Measurements from ENCODE around the gene CDCP1. TPM values are rescaled to one million over a fixed set of nuclear protein-coding genes. Genes with fewer than 3 reads are reported as not detected.

The CDCP1 gene
- total RNA-seq, 4 donors from 2014 or later: 14.7 to 35.9 (median 24.2) TPM

DNA sequence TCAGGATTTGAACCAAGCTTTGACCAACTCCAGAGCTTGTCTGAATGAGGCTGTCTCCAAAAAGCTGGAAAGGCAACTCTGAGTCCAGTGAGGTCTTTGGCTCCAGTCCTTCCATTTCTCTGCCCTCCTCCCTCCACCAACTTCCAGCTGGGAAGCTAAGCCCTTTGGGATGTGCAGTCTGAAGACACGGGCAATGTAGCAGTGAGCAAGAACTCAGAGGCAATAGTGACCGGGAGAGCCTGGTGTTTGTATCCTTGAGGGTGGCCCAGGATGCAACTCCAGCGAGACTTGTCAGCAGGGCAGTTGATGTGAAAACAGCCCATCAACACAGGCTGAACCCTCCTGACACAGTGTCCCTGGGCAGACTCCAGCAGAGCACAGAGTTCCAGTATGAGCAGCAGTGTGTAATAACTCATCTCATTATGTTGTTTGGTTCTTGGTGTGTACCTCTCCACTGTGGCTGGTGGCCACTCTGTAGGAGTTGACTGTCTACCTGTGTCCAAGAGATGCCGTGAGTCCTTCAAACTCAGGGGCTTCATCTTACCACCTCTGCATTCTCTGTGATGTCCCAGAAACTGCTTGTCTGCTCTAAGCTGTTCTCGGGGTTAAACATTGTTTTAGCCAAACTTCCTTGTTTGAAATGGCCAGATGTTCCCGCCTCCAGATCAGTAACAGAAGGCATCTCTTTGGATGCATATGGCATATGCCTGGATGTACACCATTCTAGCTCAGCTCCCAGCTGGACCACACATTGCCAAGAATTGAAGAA is 6.6 kb downstream of the CDCP1 start:
- intact Hi-C loops (cut with DNase I): no loop called here

DNA sequence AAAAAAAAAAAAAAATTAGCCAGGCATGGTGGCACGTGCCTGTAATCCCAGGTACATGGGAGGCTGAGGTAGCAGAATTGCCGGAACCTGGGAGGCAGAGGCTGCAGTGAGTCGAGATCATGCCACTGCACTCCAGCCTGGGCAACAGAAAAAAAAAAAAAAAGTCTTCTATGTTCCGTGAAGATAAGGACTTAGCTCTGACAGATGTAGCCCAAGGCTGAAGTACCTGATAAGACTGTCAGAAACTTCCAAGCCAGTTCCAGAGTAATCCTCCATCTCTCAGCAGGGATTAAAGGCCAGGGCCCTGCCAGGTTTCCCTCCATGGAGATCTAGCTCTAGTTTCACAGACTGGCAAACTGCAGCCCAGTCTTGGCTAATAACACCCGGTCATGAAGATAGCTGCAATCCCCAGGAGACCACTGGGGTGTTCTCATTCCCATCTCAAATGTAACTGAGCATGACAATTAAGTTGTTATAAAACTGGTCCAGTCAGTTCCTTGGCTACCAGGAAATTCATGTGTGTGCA is 8.5 kb downstream of the CDCP1 start:
- no peak overlapping the region for H3K4me3 ChIP-seq (replicated peaks in 1 of 3)
- 77 to 80% methylated on average over 5 of the region's 5 CpGs for WGBS, 2 donors
- no peak for TF ChIP-seq POLR2A (IDR thresholded peaks at IDR 0.05)
- TF ChIP-seq, protein P1, sequence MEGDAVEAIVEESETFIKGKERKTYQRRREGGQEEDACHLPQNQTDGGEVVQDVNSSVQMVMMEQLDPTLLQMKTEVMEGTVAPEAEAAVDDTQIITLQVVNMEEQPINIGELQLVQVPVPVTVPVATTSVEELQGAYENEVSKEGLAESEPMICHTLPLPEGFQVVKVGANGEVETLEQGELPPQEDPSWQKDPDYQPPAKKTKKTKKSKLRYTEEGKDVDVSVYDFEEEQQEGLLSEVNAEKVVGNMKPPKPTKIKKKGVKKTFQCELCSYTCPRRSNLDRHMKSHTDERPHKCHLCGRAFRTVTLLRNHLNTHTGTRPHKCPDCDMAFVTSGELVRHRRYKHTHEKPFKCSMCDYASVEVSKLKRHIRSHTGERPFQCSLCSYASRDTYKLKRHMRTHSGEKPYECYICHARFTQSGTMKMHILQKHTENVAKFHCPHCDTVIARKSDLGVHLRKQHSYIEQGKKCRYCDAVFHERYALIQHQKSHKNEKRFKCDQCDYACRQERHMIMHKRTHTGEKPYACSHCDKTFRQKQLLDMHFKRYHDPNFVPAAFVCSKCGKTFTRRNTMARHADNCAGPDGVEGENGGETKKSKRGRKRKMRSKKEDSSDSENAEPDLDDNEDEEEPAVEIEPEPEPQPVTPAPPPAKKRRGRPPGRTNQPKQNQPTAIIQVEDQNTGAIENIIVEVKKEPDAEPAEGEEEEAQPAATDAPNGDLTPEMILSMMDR (IDR thresholded peaks at IDR 0.05): no peak
- no peaks in the 10 kb centered on the region for H3K27me3 ChIP-seq
- no peaks in the 10 kb centered on the region for H3K9me3 ChIP-seq
- peak; percentile 14 to 20 for DNase-seq
- H3K36me3 ChIP-seq: no peaks in the 10 kb centered on the region
- peaks cover 0 to 19% of the 10 kb centered on the region in 2 donors for H3K4me1 ChIP-seq
- H3K27ac ChIP-seq: no peak overlapping the region
- intact Hi-C loops (cut with DNase I): no loop called here

More for the DNA sequence above, 6.6 kb downstream of the CDCP1 start:
- Histone ChIP-seq H3K9me3 (no peaks in the 10 kb centered on the region), H3K36me3 (no peaks in the 10 kb centered on the region), H3K4me1 (peaks cover 11 to 29% of the 10 kb centered on the region in 2 donors), H3K27me3 (no peaks in the 10 kb centered on the region), H3K27ac (peak overlapping the region in 1 of 3 donors; percentile 33), H3K4me3 (replicated peaks in 1 of 3) (no peak overlapping the region)
- TF ChIP-seq POLR2A (IDR thresholded peaks at IDR 0.05): no peak
- TF ChIP-seq, protein P1 (IDR thresholded peaks at IDR 0.05): no peak
- WGBS, 2 donors: 83 to 86% methylated on average over 6 of the region's 6 CpGs
- no peak for DNase-seq

DNA sequence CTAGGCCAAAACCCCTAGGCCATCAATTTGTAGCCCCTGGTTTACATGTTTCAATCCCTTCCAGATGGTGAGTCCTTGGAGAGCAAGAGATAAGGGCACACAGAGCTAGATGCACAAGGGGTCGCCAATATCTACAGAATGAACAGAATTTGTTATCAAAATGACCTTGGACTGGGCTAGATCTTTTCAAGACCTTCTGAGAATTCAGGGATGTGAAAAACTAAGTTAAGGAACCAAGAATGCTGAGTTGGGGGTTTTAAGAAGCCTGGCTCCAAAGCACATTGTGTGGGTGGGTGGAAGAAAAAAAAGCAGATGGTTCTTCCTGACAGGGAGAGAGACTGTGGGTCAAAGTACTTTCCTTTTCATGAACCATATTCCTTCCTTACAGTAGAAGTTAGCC is 10.2 kb downstream of the CDCP1 start:
- intact Hi-C loops (cut with DNase I): no loop called here
- H3K4me1 ChIP-seq: peaks cover 0 to 19% of the 10 kb centered on the region in 2 donors
- H3K27ac ChIP-seq: no peak overlapping the region
- no peaks in the 10 kb centered on the region for H3K36me3 ChIP-seq
- H3K27me3 ChIP-seq: no peaks in the 10 kb centered on the region
- 77 to 80% methylated on average over 1 of the region's 1 CpG for WGBS, 2 donors
- H3K4me3 ChIP-seq (replicated peaks in 1 of 3): no peak overlapping the region
- no peak for DNase-seq
- no peak for TF ChIP-seq POLR2A (IDR thresholded peaks at IDR 0.05)
- TF ChIP-seq, protein P1 (IDR thresholded peaks at IDR 0.05): no peak
- H3K9me3 ChIP-seq: no peaks in the 10 kb centered on the region

DNA sequence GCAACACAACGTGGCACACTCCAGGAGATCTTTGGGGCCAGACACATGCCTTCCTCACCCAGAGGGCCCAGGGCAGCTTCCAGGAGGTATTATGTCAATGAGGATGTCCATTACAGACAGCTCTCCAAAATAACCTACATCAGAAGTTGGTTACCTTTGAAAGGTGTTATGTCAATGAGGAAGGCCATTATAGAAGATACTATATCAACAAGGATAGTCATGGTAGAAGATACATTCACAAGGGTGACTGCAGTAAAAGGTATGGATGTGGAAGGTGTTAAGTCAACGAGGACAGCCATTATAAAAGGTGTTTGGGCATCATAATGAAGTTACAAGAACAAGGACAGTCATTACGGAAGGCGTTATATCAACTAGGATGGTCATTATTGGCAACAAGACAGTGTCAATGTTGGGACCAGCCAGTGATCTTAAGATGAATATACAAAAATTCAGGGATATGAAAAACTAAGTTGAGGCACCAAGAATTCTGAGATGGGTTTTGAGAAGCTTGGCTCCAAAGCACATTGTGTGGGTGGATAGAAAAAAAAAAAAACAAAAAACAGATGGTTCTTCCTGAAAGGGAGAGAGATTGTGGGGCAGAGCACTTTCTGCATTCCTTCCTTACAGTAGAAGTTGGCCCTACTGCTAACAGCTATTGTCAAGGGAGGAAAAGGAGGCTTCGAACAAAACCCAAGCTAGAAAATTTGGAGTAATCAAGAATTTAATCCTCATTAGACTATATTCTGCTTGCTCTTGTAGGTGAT is 11.2 kb downstream of the CDCP1 start:
- no peak overlapping the region for H3K27ac ChIP-seq
- intact Hi-C loops (cut with DNase I): no loop called here
- H3K36me3 ChIP-seq: no peaks in the 10 kb centered on the region
- no peak for DNase-seq
- no peak for TF ChIP-seq POLR2A (IDR thresholded peaks at IDR 0.05)
- TF ChIP-seq, protein P1 (IDR thresholded peaks at IDR 0.05): no peak
- no peaks in the 10 kb centered on the region for H3K27me3 ChIP-seq
- H3K4me1 ChIP-seq: peaks cover 0 to 19% of the 10 kb centered on the region in 2 donors
- 83 to 85% methylated on average over 5 of the region's 5 CpGs for WGBS, 2 donors
- H3K4me3 ChIP-seq (replicated peaks in 1 of 3): no peak overlapping the region
- no peaks in the 10 kb centered on the region for H3K9me3 ChIP-seq
